Thoracic aorta (tissue), 2 donors: ENCODE data around the gene ALDH3A1. TPM values are rescaled to one million over a fixed set of nuclear protein-coding genes. Genes with fewer than 3 reads are reported as not detected.

Experiments used
- ATAC-seq: fragments of 150-250 bp; one replicate; pipeline ENCODE4 v1.8.0; 2017; ENCODE audit warnings: low read depth; ENCODE audit not compliant: insufficient number of reproducible peaks, low FRiP score
- DNase-seq: peaks from one replicate; pipeline ENCODE4 v3.0.0-alpha.2; 2020; ENCODE audit warnings: low spot score
- H3K27ac ChIP-seq, 2 donors: fragments of 200-600 bp; sonication (generic); 1 replicate in 1 of 2; 2 replicates in 1 of 2; pipeline ENCODE4 v1.5.1; 2016; ENCODE audit warnings: mild to moderate bottlenecking in 2 of 2, moderate library complexity in 2 of 2
- H3K27me3 ChIP-seq: fragments of 200-600 bp; sonication (generic); replicated peaks from 2 replicates; pipeline ENCODE4 v1.6.0; 2016; ENCODE audit warnings: mild to moderate bottlenecking; ENCODE audit not compliant: insufficient read depth
- H3K36me3 ChIP-seq: fragments of 200-600 bp; sonication (generic); one replicate; pipeline ENCODE4 v1.5.1; 2016
- H3K4me1 ChIP-seq, 2 donors: fragments of 200-600 bp; sonication (generic); 1 replicate in 1 of 2; 2 replicates in 1 of 2; pipeline versions ENCODE4 v1.5.1 to v1.6.0; 2016; ENCODE audit warnings: low read depth in 2 of 2, mild to moderate bottlenecking in 1 of 2; ENCODE audit not compliant: control insufficient read depth in 1 of 2
- H3K4me3 ChIP-seq: fragments of 200-600 bp; sonication (generic); 2 replicates; pipeline ENCODE4 v1.5.1; 2016; ENCODE audit warnings: mild to moderate bottlenecking
- H3K9me3 ChIP-seq: fragments of 200-600 bp; sonication (generic); 2 replicates; pipeline ENCODE4 v1.5.1; 2016
- CTCF ChIP-seq: fragments of 200-600 bp; sonication (generic); IDR thresholded peaks from one replicate; pipeline ENCODE4 v1.5.1; 2019; ENCODE audit warnings: antibody characterized with exemption
- total RNA-seq, 2 donors: library from RNA; depleted of rRNA; stranded (reverse); fragments of >200 nt; gene quantifications; one replicate each; pipeline versions ENCODE4 v1.1.0 to v1.2.3, GENCODE V29; 2016

The ALDH3A1 gene
- total RNA-seq, 2 donors from 2014 or later: 3.2 to 21.2 TPM

- DNase-seq (no peak), ATAC-seq (no peak)
- no peak overlapping the region for H3K4me3 ChIP-seq
Measured at GRCh38 chr17:19714542-19715411, 33.3 kb downstream of the ALDH3A1 start.

GRCh38 chr17:19713901-19714361, 34.2 kb downstream of the ALDH3A1 start:
- no peak overlapping the region for H3K4me3 ChIP-seq
- no peak for DNase-seq
- no peaks in the 10 kb centered on the region for H3K4me1 ChIP-seq
- no peak overlapping the region for H3K27ac ChIP-seq
- no peak for TF ChIP-seq CTCF
- H3K27me3 ChIP-seq: no peaks in the 10 kb centered on the region
- ATAC-seq: no peak
- no peaks in the 10 kb centered on the region for H3K9me3 ChIP-seq
- H3K36me3 ChIP-seq: no peaks in the 10 kb centered on the region

More at GRCh38 chr17:19714542-19715411, 33.3 kb downstream of the ALDH3A1 start:
- Histone ChIP-seq H3K9me3 (no peaks in the 10 kb centered on the region), H3K27ac (no peak overlapping the region), H3K27me3 (no peaks in the 10 kb centered on the region), H3K4me1 (no peaks in the 10 kb centered on the region), H3K36me3 (no peaks in the 10 kb centered on the region)
- no peak for TF ChIP-seq CTCF

- ATAC-seq (no peak), DNase-seq (no peak)
- Histone ChIP-seq H3K9me3 (no peaks in the 10 kb centered on the region), H3K4me3 (no peak overlapping the region), H3K27ac (no peak overlapping the region), H3K4me1 (no peaks in the 10 kb centered on the region), H3K36me3 (no peaks in the 10 kb centered on the region), H3K27me3 (no peaks in the 10 kb centered on the region)
- no peak for TF ChIP-seq CTCF
Measured at GRCh38 chr17:19713462-19713861, 34.6 kb downstream of the ALDH3A1 start.

GRCh38 chr17:19712436-19713004, 35.6 kb downstream of the ALDH3A1 start:
- no peaks in the 10 kb centered on the region for H3K4me1 ChIP-seq
- no peak overlapping the region for H3K4me3 ChIP-seq
- no peak for TF ChIP-seq CTCF
- ATAC-seq: no peak
- no peak for DNase-seq
- no peaks in the 10 kb centered on the region for H3K9me3 ChIP-seq
- H3K27me3 ChIP-seq: no peaks in the 10 kb centered on the region
- no peak overlapping the region for H3K27ac ChIP-seq
- no peaks in the 10 kb centered on the region for H3K36me3 ChIP-seq

- ATAC-seq (no peak), DNase-seq (no peak)
- Histone ChIP-seq H3K4me3 (no peak overlapping the region), H3K36me3 (no peaks in the 10 kb centered on the region), H3K27me3 (no peaks in the 10 kb centered on the region), H3K27ac (no peak overlapping the region), H3K4me1 (peaks cover under 1 to 1% of the 10 kb centered on the region in 2 donors), H3K9me3 (no peaks in the 10 kb centered on the region)
- no peak for TF ChIP-seq CTCF
Measured at GRCh38 chr17:19709841-19710240, 38.3 kb downstream of the ALDH3A1 start.
